ENCODE data around the gene CASZ1.

The CASZ1 gene

DNA sequence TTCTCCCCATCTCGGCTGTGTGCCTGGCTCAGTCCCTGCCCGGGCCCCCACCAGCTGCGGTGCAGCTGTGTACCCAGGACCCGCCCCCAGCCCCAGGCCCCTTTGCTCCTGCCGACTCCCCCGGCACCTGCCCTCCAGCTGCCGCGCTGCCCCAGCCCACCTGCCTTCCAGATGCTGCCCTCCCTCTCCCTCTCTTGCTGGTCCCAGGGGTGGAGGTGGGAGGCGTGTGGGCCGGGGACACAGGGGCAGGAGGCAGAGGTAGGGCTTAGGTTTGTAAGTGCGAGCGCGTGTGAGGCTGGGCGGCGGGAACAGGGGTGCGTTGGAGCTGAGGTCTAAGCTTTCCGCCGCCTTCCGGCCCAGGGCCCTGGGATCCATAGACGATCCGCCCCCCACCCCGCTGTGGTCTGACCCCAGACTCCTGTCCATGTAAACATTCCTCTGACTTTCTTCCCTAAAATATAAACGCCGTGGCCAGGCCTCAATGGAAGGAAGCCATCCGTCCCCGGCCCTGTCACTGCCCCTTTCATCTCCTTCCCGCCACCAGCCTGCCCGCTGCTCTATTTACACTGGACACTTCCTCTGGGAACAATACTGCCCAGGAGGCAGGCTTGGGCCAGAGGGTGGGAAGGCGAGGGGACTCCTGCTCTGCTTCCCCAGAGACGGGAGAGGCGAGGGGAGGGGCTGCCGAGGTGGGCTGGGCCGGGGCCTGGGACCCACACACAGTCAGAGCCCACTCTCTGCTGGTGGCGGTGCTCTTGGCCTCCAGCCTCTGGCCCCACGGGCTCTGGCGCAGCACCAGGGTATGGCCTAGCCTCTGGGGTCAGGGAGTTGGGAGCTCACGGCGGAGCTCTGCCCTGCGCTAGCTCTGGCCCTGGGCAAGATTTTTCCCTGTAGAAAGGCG is 128.3 kb downstream of the CASZ1 start:
- no peak for DNase-seq

- DNase-seq, result no peak
These were observed 130.3 kb downstream of the CASZ1 start for GRCh38 chr1:10665930-10666850.

GRCh38 chr1:10665226-10665625 is 131.2 kb downstream of the CASZ1 start:
- DNase-seq, result no peak

DNA sequence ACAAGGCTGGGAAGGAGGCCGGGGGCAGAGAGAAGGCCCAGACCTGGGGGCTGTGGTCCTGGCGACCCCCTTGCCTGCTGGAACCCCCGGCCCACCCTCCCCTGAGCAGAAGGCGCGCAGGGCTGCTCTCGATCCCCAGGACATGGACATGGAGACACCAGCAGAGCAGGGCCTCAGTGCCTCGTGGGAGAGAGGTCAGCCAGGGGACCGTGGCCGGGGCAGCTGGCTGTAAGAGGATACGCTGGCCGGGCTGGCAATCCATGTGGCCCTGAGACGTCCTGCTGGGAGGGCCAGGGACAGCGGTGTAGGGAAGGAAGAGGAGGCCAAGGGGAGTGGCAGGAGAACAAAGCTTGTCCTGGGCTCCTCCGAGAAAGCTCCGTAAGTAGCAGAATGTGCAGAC is 132.2 kb downstream of the CASZ1 start:
- no peak for DNase-seq

GRCh38 chr1:10663678-10664035 is 132.8 kb downstream of the CASZ1 start:
- DNase-seq, result no peak

- no peak for DNase-seq
These were observed 133.4 kb downstream of the CASZ1 start for GRCh38 chr1:10662824-10663677.

GRCh38 chr1:10662090-10662688 is 134.3 kb downstream of the CASZ1 start:
- no peak for DNase-seq

DNA sequence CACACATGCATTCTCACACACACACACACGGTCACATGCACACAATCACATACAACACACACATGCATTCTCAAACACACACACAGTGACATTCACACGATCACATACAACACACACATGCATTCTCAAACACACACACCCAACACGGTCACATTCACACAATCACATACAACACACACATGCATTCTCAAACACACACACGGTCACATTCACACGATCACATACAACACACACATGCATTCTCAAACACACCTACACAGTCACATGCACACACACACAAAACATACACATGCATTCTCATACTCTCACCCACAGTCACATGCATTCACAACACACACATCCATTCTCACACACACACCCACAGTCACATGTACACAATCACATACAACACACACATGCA is 135.0 kb downstream of the CASZ1 start:
- no peak for DNase-seq

DNA sequence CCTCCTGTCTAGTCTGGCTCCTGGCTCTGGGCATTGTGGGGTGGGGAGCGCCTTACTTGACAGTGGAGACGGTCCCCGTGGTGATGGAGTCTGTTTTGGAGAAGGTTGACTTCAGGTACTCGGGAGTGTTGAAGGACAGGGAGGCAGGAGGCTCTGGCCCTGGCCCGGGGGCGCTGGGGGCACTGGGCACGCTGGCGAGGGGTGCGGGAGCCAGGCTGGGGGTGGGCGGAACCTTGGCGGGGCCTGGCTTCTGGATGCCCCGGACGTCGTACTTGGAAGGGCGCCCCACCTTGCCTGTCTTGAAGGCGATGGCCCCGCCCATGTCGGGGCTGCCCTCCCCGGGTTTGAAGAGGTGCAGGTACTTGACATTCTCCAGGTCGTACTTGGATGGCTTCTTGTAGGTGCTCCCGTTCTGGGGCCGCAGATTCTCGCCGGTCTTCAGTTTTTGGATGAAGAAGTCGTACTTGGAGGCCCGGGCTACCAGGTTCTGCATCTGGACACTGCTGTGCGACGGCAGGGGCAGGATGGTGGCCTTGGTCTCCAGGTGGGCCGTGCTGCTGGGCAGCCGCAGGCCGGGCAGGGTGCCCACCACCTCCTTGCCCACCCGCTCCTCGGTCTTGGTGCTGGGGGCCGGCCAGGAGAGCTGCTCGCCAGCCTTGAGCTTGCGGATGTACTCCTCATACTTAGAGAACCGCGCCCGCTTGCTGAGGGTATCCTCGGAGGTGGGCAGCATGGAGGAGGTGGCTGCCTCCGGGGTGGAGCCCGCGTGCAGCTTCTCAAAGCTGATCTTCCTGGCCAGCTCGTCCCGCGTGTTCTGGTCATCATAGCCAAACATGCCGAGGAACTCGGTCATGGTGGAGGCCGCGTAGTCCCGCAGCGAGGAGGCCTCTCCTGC is 136.6 kb downstream of the CASZ1 start:
- no peak for DNase-seq

DNA sequence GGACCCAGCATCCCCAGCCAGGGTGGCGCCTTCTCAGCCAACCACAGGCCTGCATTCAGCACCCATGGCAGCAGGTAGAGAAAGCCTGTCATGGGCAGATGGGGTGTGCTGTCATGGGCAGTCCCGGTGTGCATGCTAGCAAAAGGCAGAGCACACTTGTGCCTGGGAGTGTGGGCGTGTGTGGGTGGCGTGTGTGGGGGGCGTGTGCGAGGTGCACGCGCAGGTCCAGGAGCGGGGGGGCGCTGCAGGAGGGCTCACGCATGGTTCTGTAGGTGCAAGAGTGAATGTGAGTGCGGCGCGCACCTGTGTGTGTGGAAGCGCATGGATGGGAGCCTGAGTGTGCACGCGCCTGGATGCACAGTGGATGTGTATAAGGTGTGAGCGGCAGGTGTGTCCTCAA is 137.2 kb downstream of the CASZ1 start:
- no peak for DNase-seq

DNA sequence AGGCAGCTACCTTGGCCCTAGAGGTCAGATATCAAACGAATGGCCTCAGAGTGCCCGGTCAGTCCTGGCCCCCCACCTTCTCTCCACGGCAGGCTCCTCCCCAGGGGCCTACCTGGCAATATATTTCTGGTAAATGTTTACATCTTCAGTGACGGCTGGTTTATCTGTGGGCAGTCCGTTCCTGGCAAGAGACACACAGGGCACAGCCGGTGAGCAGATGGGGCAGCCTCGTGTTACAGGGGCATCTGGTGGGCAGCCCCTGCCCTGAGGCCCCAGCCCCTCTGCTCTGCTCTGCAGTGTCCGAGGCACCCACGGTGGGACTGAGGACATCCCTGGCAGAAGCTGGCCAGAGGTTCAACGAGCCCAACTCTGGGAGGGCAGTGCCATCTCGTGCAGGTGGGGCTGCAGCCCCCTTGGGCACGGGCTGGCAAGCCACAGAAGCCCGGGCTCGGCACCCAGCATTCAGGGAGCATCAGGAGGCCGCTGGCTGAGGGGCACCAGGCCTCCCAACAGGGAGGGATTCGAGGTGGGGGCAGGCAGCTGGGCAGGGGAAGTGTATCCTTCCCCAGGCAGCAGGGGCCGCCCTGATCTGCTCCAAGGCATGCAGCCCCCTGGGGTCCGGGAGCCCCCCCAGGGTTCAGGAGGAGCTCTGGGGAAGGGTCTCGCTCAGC is 137.9 kb downstream of the CASZ1 start:
- DNase-seq, result no peak

- DNase-seq, result no peak
These were observed 139.2 kb downstream of the CASZ1 start for GRCh38 chr1:10657088-10657847.

DNA sequence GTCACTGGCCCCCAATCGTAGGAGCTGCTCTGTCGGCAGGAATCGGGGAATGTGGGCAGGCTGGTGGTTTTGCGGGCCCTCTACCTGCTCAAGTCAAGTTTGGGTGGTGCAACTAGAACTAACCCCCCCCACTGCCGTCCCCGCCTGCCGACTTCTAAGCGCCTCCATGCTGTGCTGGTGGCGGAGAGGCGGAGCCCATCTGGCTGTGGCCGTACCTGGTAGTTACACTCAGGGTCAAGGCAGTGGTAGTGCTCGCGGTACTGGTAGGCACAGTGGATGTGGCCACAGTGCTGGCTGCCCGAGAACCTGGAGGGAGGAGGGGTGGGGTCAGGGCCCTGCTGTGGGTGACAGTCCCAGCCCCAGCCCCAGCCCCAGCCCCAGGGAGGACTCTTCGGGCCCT is 140.0 kb downstream of the CASZ1 start:
- no peak for DNase-seq

GRCh38 chr1:10655002-10655401 is 141.4 kb downstream of the CASZ1 start:
- no peak for DNase-seq

GRCh38 chr1:10653370-10654125 is 142.9 kb downstream of the CASZ1 start:
- no peak for DNase-seq

GRCh38 chr1:10652626-10653025 is 143.8 kb downstream of the CASZ1 start:
- no peak for DNase-seq

GRCh38 chr1:10651793-10652192 is 144.7 kb downstream of the CASZ1 start:
- no peak for DNase-seq

GRCh38 chr1:10651389-10651766 is 145.1 kb downstream of the CASZ1 start:
- DNase-seq, result no peak
